ENCODE data around the gene OR13H1.
"Not testable (repeated sequence)": the region's sequence is repeated elsewhere in the genome, so short reads cannot be mapped to it uniquely, and the experiment has no call there.

OR13H1 gene

DNA sequence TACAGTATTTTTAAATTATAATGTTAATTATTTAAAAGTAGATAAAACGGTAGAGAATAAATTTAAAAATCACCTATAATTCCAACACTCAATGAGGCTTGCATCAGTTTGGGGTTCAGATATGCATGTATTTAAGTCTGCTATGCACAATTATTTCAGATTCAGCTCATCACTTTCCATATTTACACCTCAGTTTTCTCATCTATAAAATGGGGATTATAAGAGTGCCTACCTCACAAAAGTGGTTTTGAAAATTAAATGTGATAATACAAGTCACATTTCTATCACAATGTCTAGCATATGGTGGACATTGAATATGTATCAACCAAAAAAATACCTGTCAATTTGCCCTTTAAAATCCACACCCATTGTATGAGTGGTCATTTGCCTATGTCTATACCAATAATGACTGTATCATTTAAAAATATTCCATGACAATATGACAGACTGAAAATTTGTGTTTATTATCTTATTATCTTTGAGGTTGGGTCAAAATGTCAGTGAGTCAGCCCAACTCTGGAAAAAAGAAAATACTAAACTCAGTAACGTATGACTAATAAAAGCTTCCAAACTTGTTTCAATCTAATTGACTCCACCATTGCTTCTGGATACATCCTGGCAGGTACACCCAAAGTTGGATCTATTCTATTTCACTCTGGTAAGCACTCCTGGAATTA is 20.8 kb downstream of the OR13H1 start:
- DNase-seq (ENCODE audit: low read depth), result no peak
- no peak overlapping the region for H3K4me3 ChIP-seq (ENCODE audit: low read length)
- TF ChIP-seq CTCF (IDR thresholded peaks at IDR 0.05; ENCODE audit: insufficient read depth, low read depth, low read length, missing control alignments), result no peak

GRCh38 chrX:131565909-131566308 is 22.0 kb downstream of the OR13H1 start:
- DNase-seq (ENCODE audit: low read depth), result no peak
- H3K4me3 ChIP-seq (ENCODE audit: low read length), result no peak overlapping the region
- TF ChIP-seq CTCF (IDR thresholded peaks at IDR 0.05; ENCODE audit: insufficient read depth, low read depth, low read length, missing control alignments), result no peak

DNA sequence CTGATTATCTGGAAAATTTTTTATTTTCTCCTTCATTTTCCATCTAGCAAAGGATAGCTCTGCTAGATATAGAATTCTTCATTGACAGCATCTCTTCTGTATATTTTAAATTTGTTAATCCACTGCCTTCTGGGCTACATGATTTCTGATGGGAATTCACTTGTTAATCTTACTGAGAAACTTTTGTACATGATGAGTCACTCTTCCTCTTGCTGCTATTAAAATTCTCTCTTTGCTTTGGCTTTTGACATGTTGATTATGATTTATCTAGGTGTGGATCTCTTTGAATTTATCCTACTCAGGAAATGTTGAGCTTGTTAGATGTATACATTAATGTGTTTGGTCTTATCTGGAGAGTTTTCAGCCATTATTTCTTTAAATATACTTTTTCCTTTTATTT is 27.5 kb downstream of the OR13H1 start:
- no peak for DNase-seq (ENCODE audit: low read depth)
- no peak overlapping the region for H3K4me3 ChIP-seq (ENCODE audit: low read length)
- TF ChIP-seq CTCF (IDR thresholded peaks at IDR 0.05; ENCODE audit: insufficient read depth, low read depth, low read length, missing control alignments), result no peak

DNA sequence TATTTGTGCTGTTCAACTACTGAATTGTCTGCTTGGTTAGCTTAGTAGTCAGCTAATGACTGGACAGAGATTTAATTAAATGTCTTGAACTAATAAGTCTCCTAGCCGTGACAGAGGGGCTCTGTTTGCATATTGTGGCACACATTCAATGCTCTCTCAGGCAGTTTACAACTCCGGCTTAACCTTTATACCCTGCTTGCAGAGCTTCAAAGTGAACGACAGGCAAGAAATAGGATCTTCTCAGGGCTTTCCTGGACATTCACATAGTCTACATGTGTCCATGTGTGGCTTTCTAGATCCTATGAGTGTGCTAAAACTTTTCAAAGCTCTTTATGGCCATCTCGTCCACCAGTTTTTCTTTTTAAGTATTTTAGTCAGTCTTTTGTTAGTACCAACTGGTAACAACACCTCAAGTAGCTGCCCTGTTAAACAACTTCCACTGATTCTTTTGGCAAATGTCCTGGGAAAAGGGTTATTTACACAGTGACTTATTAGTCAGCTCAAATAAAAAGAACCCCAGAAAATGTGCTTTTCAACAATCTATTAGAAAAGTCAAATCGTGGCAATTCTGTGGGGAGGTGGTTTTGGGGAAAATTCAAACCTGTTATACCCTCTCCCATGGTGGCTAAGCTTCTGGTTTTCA is 28.6 kb downstream of the OR13H1 start:
- no peak for TF ChIP-seq CTCF (IDR thresholded peaks at IDR 0.05; ENCODE audit: insufficient read depth, low read depth, low read length, missing control alignments)
- DNase-seq (ENCODE audit: low read depth), result no peak
- H3K4me3 ChIP-seq (ENCODE audit: low read length), result no peak overlapping the region

DNA sequence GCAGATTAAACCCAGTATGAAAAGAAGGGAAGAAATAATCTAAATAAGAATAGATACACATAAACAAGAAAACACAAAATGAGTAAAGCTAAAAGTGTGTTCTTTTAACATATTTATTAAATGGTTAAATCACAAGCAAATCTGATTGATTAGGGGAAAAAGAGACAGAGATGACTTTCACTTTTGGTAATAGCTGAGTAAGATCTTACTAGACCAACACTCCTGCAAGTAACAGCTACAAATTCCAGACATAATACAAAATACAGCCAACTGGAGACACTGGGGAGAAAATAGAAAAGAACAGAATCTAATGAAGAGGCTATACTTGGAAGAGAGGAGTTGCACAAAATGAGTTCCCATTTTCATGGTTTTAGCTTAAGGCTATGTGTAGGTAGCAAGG is 33.5 kb downstream of the OR13H1 start:
- no peak for DNase-seq (ENCODE audit: low read depth)
- TF ChIP-seq CTCF (IDR thresholded peaks at IDR 0.05; ENCODE audit: insufficient read depth, low read depth, low read length, missing control alignments), result no peak
- no peak overlapping the region for H3K4me3 ChIP-seq (ENCODE audit: low read length)

GRCh38 chrX:131577999-131578734 is 34.3 kb downstream of the OR13H1 start:
- TF ChIP-seq CTCF (IDR thresholded peaks at IDR 0.05; ENCODE audit: insufficient read depth, low read depth, low read length, missing control alignments), result no peak
- no peak for DNase-seq (ENCODE audit: low read depth)
- no peak overlapping the region for H3K4me3 ChIP-seq (ENCODE audit: low read length)

GRCh38 chrX:131578735-131579367 is 35.0 kb downstream of the OR13H1 start:
- not testable (repeated sequence) for DNase-seq (ENCODE audit: low read depth); H3K4me3 ChIP-seq (ENCODE audit: low read length)

Data from epithelial cell of esophagus (primary cell).